ENCODE measurements around the gene MRPS24.
"Not testable (repeated sequence)": the region's sequence is repeated elsewhere in the genome, so short reads cannot be mapped to it uniquely, and the experiment has no call there.

GRCh38 chr7:43898571-43898970 lies 29.3 kb upstream of the MRPS24 start:
- TF ChIP-seq USF2 (CRISPR knock-in tag; IDR thresholded peaks at IDR 0.05); CTCF (IDR thresholded peaks at IDR 0.05); ZNF232 (CRISPR knock-in tag; IDR thresholded peaks at IDR 0.05); MLX (CRISPR knock-in tag; IDR thresholded peaks at IDR 0.05): not testable (repeated sequence)

Measured in WTC11 (cell line).